ENCODE measurements around the gene RAD52. TPM values are rescaled to one million over a fixed set of nuclear protein-coding genes. Genes with fewer than 3 reads are reported as not detected.

The RAD52 gene
- polyA plus RNA-seq, 1 donor, result 26.7 TPM

- DNase-seq (ENCODE audit: low read depth), result no peak
These were observed 35.4 kb downstream of the RAD52 start for GRCh38 chr12:913919-914698.

DNA sequence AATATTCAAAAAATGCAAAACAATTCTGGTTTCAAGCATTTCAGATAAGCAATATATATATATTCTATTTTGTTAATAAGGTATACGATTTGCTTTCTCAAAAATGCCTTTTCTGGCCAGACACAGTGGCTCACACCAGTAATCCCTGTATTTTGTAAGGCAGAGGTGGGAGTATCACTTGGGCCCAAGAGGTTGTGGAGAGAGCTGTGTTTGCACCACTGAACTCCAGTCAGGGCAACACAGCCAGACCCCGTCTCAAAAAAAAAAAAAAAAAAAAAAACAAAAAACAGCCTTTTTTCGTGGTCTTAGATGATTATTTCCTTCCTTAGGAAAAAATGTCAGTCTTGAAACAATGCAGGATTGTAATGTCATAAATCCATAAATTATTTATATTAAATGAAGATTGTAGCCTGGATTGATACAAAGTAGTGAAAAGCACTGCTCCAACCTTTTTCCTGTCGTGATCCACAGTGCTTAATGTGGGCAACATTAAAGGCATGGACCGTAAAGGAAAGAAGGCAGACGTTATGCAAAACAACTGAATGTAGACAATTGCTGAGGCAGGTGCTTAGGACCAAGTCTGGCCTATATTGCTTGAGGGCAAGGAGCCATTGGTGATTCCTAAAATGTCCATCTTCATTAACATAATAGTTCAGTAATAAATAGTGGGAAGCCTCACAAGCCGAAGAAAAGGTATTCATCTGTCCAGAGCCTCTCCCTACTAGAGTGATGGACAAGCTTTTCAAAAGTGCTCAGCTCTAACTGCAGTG lies 36.8 kb downstream of the RAD52 start:
- no peak for DNase-seq (ENCODE audit: low read depth)

GRCh38 chr12:911191-911826 lies 38.2 kb downstream of the RAD52 start:
- no peak for DNase-seq (ENCODE audit: low read depth)

DNA sequence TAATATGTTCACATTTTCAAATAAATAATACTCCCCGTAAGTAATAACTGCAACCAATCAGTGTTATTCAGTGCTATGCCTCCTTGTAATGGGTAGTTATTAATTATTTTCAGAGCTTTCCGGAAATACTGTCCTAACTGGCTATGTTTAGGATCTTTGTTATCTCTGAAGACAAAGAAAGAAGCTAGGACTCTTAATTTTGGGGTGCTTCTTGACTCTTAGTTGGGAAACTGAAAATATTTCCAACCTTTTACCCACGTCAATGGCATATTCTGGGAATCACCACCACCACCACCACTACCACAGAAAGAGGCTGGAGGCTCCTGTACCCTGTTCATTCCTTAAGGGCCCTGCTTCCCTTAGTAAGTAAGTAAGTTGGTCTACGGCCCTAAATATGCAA lies 39.1 kb downstream of the RAD52 start:
- no peak for DNase-seq (ENCODE audit: low read depth)

- DNase-seq (ENCODE audit: low read depth), result no peak
These were observed 39.6 kb downstream of the RAD52 start for GRCh38 chr12:909861-910260.

DNA sequence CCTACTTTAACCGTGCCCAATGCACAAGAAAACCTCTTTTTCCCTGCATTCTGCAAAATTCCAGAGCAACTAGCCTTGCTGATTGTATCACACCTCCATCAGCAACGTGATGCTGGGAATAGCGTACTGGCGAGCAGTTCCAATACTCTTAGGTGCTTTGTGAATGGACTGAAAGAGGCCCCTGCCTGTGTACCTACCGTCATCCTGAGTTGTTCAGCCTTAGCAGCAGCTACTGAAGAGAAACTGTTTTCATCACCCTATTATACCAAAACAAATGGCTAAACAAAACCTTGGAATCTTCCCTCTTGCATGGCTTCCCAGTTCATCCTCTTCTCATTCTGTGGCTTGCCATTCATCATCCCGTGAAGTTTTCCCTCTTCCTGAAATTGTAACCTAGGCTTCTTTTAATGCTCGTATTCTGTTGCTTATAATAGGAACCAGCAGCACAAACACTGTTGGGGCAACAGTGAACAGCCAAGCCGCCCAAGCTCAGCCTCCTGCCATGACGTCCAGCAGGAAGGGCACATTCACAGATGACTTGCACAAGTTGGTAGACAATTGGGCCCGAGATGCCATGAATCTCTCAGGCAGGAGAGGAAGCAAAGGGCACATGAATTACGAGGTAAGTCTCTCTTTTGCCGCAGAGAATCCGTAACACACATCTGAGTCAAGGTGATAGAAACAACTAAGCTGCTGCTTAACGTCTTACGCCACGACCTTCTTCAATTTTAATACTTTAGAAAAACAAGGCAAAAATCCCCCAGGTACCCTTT lies 41.9 kb downstream of the RAD52 start:
- DNase-seq (ENCODE audit: low read depth), result no peak

DNA sequence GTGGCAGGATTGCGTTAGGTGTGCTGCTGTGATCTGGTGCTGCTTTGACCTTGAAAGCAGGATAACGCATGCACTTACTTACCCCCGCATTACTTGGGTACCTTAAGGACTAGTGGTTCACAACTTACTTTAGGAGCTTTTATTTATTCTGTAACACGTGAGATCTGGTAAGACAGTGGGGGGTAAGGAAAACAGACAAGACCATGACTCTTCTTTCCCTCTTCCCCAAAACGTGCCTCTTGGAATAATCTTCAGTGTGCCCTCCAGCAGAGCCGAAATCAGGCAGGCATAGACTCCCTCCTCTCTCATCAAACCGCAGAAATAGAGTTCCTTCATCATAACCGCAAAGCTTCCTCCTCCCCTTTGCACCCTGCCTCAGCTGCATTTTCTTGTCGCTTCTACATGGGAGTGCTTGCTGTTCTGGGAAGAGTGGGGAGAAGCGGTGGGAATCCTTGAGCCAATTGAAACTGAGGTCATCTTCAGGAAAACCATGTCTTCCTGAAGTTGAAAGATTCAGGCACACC lies 43.4 kb downstream of the RAD52 start:
- no peak for DNase-seq (ENCODE audit: low read depth)

- no peak for DNase-seq (ENCODE audit: low read depth)
These were observed 44.0 kb downstream of the RAD52 start for GRCh38 chr12:905261-906031.

DNA sequence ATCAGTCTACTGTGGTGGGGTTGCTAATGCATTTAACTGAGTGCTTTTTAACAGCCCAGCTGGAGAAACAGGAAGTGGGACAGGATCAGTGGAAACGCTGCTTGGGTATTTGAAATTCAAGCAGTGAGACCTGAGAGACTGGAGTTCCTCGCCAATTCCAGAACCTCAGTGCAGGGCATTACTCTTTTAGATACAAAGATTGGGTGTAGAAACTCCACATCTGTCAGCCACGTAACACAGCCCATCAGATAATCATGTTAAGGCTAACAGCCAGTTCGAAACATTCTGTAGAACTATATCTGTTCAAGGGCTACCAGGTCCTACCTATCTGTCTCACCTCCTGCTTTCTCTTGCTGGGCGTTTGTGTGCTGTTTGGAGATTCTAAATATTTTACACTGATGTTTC lies 45.5 kb downstream of the RAD52 start:
- DNase-seq (ENCODE audit: low read depth), result no peak

- DNase-seq (ENCODE audit: low read depth), result no peak
These were observed 46.4 kb downstream of the RAD52 start for GRCh38 chr12:903055-903454.

DNA sequence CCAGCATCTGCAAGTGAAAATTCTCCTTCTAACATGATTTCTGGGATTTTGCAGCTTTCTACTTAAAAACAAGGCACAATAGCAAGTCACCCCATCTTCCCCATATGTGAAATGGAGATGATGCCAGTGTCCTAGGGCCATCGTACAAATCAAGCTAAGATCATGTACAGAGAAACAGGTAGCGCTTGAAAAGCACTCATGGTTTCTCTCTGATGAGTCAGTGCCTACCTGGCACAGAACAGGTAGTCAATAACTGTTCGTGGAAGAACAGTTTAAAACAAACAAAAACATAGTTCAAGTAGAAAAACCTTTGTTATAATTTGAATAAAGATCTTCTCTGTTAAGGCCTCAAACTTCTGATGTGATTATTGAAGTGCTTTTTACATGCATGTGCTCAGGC lies 46.9 kb downstream of the RAD52 start:
- no peak for DNase-seq (ENCODE audit: low read depth)

DNA sequence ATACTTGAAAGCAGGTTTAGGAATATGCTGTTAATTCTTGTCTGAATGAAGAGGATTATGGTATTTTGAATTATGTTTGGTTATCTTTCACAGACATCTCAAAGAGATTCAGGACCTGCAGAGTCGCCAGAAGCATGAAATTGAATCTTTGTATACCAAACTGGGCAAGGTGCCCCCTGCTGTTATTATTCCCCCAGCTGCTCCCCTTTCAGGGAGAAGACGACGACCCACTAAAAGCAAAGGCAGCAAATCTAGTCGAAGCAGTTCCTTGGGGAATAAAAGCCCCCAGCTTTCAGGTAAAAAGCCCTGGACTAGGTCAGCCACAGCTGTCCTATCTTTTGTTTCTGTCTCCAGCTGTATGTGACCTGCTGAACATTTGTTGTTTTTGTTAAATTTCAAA lies 52.1 kb downstream of the RAD52 start:
- no peak for DNase-seq (ENCODE audit: low read depth)

DNA sequence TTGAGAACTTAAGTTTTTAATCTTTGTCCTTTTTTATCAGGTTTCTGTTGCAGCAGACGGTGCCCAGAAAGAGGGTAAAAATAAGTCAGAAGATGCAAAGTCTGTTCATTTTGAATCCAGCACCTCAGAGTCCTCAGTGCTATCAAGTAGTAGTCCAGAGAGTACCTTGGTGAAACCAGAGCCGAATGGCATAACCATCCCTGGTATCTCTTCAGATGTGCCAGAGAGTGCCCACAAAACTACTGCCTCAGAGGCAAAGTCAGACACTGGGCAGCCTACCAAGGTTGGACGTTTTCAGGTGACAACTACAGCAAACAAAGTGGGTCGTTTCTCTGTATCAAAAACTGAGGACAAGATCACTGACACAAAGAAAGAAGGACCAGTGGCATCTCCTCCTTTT lies 53.5 kb downstream of the RAD52 start:
- DNase-seq (ENCODE audit: low read depth), result no peak

DNA sequence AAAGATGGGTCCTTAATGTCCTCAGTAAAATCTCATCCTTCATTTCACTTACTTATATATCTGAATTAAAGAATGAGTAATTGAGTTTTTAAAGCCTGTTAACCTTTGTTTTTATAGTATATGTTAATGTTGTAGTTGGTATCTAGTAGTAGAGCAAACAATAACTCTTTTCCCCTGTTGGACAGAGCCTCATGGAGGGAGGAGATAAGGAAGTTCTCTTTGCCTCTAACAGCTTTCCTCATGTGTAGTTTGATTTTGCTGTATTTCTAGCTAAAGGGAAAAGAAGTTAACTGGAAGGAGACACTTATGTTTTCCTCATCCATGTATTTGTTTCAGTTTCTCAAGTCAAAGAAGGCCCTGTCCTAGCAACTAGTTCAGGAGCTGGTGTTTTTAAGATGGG lies 55.3 kb downstream of the RAD52 start:
- DNase-seq (ENCODE audit: low read depth), result no peak

- no peak for DNase-seq (ENCODE audit: low read depth)
These were observed 63.3 kb downstream of the RAD52 start for GRCh38 chr12:886206-886605.

DNA sequence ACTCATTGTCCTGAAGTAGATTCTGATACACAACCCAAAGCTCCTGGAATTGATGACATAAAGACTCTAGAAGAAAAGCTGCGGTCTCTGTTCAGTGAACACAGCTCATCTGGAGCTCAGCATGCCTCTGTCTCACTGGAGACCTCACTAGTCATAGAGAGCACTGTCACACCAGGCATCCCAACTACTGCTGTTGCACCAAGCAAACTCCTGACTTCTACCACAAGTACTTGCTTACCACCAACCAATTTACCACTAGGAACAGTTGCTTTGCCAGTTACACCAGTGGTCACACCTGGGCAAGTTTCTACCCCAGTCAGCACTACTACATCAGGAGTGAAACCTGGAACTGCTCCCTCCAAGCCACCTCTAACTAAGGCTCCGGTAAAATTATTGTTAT lies 63.8 kb downstream of the RAD52 start:
- DNase-seq (ENCODE audit: low read depth), result no peak

DNA sequence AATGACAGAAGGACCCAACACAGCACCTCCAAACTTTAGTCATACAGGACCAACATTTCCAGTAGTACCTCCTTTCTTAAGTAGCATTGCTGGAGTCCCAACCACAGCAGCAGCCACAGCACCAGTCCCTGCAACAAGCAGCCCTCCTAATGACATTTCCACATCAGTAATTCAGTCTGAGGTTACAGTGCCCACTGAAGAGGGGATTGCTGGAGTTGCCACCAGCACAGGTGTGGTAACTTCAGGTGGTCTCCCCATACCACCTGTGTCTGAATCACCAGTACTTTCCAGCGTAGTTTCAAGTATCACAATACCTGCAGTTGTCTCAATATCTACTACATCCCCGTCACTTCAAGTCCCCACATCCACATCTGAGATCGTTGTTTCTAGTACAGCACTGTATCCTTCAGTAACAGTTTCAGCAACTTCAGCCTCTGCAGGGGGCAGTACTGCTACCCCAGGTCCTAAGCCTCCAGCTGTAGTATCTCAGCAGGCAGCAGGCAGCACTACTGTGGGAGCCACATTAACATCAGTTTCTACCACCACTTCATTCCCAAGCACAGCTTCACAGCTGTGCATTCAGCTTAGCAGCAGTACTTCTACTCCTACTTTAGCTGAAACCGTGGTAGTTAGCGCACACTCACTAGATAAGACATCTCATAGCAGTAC lies 64.6 kb downstream of the RAD52 start:
- DNase-seq (ENCODE audit: low read depth), result no peak

GRCh38 chr12:880656-881055 lies 68.8 kb downstream of the RAD52 start:
- DNase-seq (ENCODE audit: low read depth), result no peak

- DNase-seq (ENCODE audit: low read depth), result no peak
These were observed 69.9 kb downstream of the RAD52 start for GRCh38 chr12:879641-880040.

DNA sequence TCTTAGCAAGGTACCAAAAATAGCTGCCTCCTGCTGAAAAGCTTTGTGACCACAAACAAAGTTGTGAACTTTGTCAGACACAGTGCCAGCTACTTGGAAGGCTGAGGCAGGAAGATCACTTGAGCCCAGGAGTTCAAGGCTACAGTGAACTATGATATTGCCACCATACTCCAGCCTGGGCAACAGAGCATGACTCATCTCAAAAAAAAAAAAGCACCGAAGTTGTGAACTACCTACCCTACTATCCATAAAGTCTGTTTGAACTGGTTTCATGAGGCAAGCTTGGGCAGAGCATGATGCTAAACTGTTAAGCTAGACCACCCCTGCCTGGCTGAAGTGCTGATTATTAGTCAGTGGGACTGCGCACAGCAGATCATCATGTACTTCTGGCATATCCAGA lies 75.5 kb downstream of the RAD52 start:
- no peak for DNase-seq (ENCODE audit: low read depth)
